GM12874 (cell line): ENCODE data around the gene PRDM15.

Source experiments
- CTCF ChIP-seq: IDR thresholded peaks from 2 replicates; pipeline ENCODE4 v1.5.1; 2011; ENCODE audit warnings: low read depth, mild to moderate bottlenecking, control low read depth, low read length, moderate library complexity; ENCODE audit not compliant: insufficient read depth

The PRDM15 gene

GRCh38 chr21:41803316-41803715 lies 75.8 kb downstream of the PRDM15 start:
- no peak for TF ChIP-seq CTCF

- no peak for TF ChIP-seq CTCF
These were observed 76.5 kb downstream of the PRDM15 start for GRCh38 chr21:41802684-41803083.

- TF ChIP-seq CTCF: no peak
These were observed 77.0 kb downstream of the PRDM15 start for GRCh38 chr21:41802198-41802584.

GRCh38 chr21:41801321-41802197 lies 77.6 kb downstream of the PRDM15 start:
- no peak for TF ChIP-seq CTCF

GRCh38 chr21:41800425-41801320 lies 78.5 kb downstream of the PRDM15 start:
- TF ChIP-seq CTCF: no peak

GRCh38 chr21:41799763-41800162 lies 79.4 kb downstream of the PRDM15 start:
- TF ChIP-seq CTCF: no peak

- no peak for TF ChIP-seq CTCF
These were observed 80.8 kb downstream of the PRDM15 start for GRCh38 chr21:41798326-41798725.
